Right lung (tissue), 5 donors: Measurements from ENCODE around the gene VPS39. TPM values are rescaled to one million over a fixed set of nuclear protein-coding genes. Genes with fewer than 3 reads are reported as not detected.

ENCODE experiments used
- DNase-seq, 2 donors: peaks; one replicate each; pipeline ENCODE4 v3.0.0-alpha.2; 2013
- polyA plus RNA-seq, 5 donors: library from polyadenylated mRNA; unstranded; fragments of 120-200 nt; gene quantifications; one replicate each; pipeline versions ENCODE4 v1.2.1 to v1.2.3, GENCODE V29; 2013; ENCODE audit warnings: inconsistent platforms in 1 of 5, low replicate concordance in 1 of 5; ENCODE audit not compliant: insufficient read length in 5 of 5, insufficient read depth in 1 of 5

The VPS39 gene
- polyA plus RNA-seq, 5 donors, result 63.7 to 90.3 (median 84.0) TPM

GRCh38 chr15:42131826-42132806 lies 76.0 kb downstream of the VPS39 start:
- no peak for DNase-seq

GRCh38 chr15:42131006-42131405 lies 77.1 kb downstream of the VPS39 start:
- DNase-seq, result no peak

DNA sequence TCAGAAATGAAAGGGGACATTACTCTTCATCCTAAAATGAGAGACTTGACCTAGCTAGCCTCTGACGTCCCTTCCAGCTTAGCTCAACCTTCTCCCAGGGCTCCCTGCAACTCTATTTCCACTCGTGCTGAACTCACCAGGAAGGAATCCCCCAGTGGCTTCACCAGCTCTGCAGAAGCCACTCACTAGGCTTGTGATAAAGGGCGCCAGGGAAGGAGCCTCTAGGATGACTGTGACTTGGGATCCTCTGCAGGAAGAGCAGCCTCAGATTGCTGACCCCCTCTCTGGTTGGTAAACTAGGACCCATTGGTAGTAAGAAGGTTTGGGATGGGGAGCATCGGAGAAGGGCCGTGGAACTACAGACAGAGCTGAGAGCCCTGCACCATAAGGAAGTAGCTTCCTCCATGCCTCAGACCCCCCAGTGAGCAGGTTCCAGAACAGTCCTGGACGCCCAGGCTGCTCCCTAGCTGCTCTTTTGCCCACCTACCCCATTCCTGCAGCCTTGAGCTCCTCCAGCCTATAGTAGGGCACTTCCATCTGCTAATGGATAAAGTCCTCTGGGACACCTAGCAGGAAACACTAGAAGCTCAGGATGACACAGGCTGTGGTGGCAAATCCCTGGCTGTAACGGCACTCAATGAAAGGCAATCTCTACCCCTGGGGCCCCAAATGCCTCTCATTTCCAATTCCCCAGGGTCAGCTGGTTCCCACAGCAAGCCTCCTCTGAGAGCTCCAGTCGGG lies 77.7 kb downstream of the VPS39 start:
- DNase-seq, result no peak

DNA sequence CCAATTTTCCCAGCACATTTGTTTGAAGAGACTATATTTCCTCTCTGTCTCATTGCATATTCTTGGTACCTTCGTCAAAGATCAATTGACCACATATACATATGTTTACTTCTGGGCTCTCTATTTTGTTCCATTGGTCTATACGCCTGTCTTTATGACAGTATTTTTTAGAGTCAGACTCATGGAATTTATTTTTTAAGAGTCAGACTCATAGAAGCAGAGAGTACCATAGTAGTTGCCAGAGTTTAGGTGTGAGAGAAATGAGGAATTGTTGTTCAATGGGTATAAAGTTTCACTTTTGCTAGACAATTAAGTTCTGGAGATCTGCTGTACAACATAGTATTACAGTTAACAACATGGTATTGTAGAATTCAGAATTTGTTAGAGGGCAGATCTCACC lies 78.7 kb downstream of the VPS39 start:
- no peak for DNase-seq

DNA sequence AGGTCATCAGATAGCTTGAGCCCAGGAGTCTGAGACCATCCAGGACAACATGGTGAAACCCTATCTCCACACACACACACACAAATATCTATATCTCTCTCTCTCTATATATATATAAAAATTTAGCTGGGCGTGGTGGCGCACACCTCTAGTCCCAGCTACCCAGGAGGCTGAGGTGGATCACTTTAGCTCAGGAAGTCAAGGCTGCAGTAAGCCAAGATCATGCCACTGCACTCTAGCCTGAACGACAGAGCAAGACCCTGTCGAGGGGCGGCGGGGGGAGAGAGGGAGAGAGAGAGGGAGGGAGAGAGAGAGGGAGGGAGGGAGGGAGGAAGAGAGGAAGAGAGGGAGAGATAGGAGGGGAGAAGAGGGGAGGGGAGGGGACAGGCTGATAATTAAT lies 79.6 kb downstream of the VPS39 start:
- no peak for DNase-seq

DNA sequence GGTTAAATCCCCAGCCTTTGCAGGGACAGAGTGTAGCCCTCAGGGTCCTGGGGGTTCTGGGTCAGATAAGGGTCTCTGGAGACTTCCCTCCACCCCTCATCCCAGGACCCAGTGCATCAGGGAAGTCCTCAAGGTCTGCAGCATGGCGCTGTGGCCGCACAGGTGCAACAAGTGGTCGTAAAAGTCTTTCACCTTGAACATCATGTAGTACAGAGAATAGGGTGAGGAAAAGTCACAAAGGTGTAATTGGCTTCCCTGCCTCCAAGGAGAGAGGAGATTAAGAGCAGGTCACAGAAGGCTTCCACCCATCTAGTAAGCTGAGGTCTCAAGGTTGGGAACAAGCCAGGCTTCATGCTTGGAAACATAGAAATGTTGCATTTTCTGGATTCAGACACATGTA lies 84.6 kb downstream of the VPS39 start:
- no peak for DNase-seq

DNA sequence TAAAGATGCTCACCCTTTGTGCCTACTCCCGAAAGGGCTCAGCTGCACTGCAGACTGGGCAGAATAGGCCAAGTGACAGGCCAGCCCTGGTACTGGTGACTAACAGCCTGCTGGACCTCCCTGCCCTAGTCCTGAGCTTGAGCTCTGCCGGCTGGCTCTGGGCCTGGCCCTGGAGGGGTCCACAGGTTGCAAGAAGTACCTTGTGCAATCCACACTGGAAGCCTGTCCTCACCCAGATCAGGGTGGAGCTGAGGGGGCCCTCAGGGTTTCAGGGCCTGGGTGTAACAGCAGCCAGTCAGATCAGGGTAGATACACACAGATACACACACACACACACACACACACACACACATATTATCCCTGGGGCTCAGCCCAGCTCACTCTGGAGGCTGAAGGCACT lies 86.4 kb downstream of the VPS39 start:
- DNase-seq, result no peak

DNA sequence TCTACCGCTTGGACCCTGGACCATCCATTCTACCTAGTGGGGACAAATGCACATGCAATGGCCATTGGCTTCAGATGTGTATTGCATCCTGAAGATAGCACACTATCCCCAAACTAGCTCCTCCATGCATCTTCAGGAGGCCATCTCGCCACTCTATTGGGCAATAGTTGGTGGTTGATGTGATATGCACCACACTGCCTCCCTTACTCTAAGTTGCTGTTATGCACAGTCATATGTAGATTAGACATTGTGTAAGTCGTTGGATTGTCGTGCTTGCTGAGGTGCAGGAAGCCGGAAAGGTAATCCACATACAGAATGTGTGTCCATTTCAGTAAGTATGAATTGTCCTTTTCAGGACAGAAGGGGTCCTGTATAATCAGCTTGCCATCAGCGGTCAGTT lies 87.1 kb downstream of the VPS39 start:
- DNase-seq, result no peak

DNA sequence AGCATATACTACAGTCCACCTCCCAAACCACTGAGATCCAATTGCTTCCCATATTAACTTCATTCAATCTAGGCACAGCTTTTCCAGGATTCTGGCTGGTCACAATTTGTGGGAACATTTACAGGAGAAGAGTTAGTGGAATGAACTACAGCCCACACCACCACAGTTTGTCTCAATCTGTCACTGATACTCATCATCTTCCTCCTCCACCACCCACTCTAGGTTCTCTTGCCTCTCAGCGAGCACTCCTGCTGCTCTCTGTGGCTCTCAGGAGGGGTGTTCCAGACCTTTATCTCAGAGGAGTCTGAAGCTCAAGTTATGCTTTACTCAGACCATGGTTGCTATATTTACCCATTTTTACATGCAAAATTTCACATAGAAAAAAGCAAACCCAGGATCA lies 87.8 kb downstream of the VPS39 start:
- no peak for DNase-seq

GRCh38 chr15:42119446-42119760 lies 88.7 kb downstream of the VPS39 start:
- DNase-seq, result no peak

- no peak for DNase-seq
These were observed 89.3 kb downstream of the VPS39 start for GRCh38 chr15:42118650-42119445.

- no peak for DNase-seq
These were observed 96.2 kb downstream of the VPS39 start for GRCh38 chr15:42111924-42112323.

- no peak for DNase-seq
These were observed 97.7 kb downstream of the VPS39 start for GRCh38 chr15:42110367-42110766.

DNA sequence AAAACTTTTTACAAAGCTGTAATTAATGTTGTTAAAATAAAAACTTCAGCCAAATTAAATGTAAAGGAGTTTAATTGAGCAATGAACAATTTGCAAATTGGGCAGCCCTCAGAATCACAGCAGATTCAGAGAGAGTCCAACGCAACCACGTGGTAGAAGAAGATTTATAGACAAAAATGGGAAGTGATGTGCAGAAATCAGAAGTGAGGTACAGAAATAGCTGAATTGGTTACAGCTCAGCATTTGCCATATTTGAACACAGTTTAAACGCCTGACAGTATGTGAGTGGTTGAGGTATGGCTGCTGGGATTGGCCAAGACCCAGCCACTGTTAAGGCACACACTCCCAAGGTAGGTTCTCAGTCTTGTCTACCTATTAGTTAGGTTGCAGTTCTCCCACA lies 99.3 kb downstream of the VPS39 start:
- no peak for DNase-seq

Other genes starting within 250 kb of the VPS39 start
- 10 to 100 TPM in 4 of 5 donors, 1 to 10 TPM in 1; 9.7 to 14.5 (median 11.9) TPM for gene EHD4, start 235.7 kb downstream of the VPS39 start, polyA plus RNA-seq
- gene PLA2G4E, start 187.3 kb downstream of the VPS39 start, polyA plus RNA-seq, result under 1 TPM in 4 of 5 donors, not detected in 1; 0.06 to 0.15 (median 0.10) TPM
- under 1 TPM; 0.12 to 0.18 (median 0.16) TPM for gene PLA2G4D, start 113.7 kb downstream of the VPS39 start, polyA plus RNA-seq
- 10 to 100 TPM in 2 of 5 donors, 1 to 10 TPM in 3; 4.2 to 12.9 (median 8.3) TPM for gene PLA2G4F, start 51.7 kb downstream of the VPS39 start, polyA plus RNA-seq
- gene GANC, start 64.9 kb upstream of the VPS39 start, polyA plus RNA-seq, result 10 to 100 TPM; 22.7 to 42.3 (median 35.1) TPM
- gene TMEM87A, start 65.1 kb upstream of the VPS39 start, polyA plus RNA-seq, result 10 to 100 TPM; 61.6 to 76.1 (median 74.7) TPM
- 10 to 100 TPM; 12.5 to 30.3 (median 16.7) TPM for gene CAPN3, start 151.2 kb upstream of the VPS39 start, polyA plus RNA-seq